PC-9 (cell line): ENCODE results near the gene PDE10A. TPM values are rescaled to one million over a fixed set of nuclear protein-coding genes. Genes with fewer than 3 reads are reported as not detected.

Experiments used
- BruUV-seq: library from RNA; stranded (reverse); fragments of 400-500 nt; replicated peaks from 2 replicates; lab custom pipeline; 2021; lab: Mats Ljungman, UMichigan
- CTCF ChIA-PET: fragments of 300-600 bp; sonication (Branson Sonifier 250); formaldehyde crosslinking; loops from one replicate; lab custom pipeline; 2022; ENCODE audit warnings: antibody characterized with exemption; lab: Charles Lee
- POLR2A ChIA-PET: fragments of 300-600 bp; sonication (Branson Sonifier 250); formaldehyde crosslinking; loops from one replicate; lab custom pipeline; 2022; ENCODE audit warnings: antibody characterized with exemption; ENCODE audit not compliant: unreplicated experiment; lab: Charles Lee
- DNase-seq, 2 experiments: peaks; one replicate each; pipeline versions ENCODE4 v3.0.0 to v3.0.0-alpha.2; 2015 to 2022; ENCODE audit warnings: mixed read lengths in 1 of 2
- H2AFZ ChIP-seq: fragments of 200-600 bp; sonication (generic); 2 replicates; pipeline ENCODE4 v1.8.1; 2017; ENCODE audit warnings: antibody characterized with exemption
- H3F3A ChIP-seq: fragments of 200-600 bp; sonication (generic); 2 replicates; pipeline ENCODE4 v1.8.1; 2017; ENCODE audit warnings: antibody characterized with exemption, mild to moderate bottlenecking, low read depth; ENCODE audit not compliant: insufficient read depth
- H3K27ac ChIP-seq: fragments of 200-600 bp; sonication (generic); 2 replicates; pipeline ENCODE4 v1.6.1; 2016; ENCODE audit warnings: mixed run types
- H3K27me3 ChIP-seq: fragments of 200-600 bp; sonication (generic); 2 replicates; pipeline ENCODE4 v1.6.1; 2016; ENCODE audit warnings: low read depth, mixed run types; ENCODE audit not compliant: insufficient read depth
- H3K36me3 ChIP-seq: fragments of 200-600 bp; sonication (generic); 2 replicates; pipeline ENCODE4 v1.6.1; 2016; ENCODE audit warnings: low read depth, mixed run types
- H3K4me1 ChIP-seq: fragments of 200-600 bp; sonication (generic); replicated peaks from 2 replicates; pipeline ENCODE4 v1.6.1; 2016; ENCODE audit warnings: mixed run types; ENCODE audit not compliant: insufficient read depth
- H3K4me2 ChIP-seq: fragments of 200-600 bp; sonication (generic); 2 replicates; pipeline ENCODE4 v1.6.1; 2017; ENCODE audit warnings: mixed run types
- H3K4me3 ChIP-seq: fragments of 200-600 bp; sonication (generic); 2 replicates; pipeline ENCODE4 v1.6.1; 2016; ENCODE audit warnings: mixed run types
- H3K79me2 ChIP-seq: fragments of 200-600 bp; sonication (generic); 2 replicates; pipeline ENCODE4 v1.6.1; 2017; ENCODE audit warnings: low read depth, mixed run types
- H3K9me2 ChIP-seq: fragments of 200-600 bp; sonication (generic); 2 replicates; pipeline ENCODE4 v1.8.1; 2017; ENCODE audit warnings: mild to moderate bottlenecking; ENCODE audit not compliant: insufficient read depth
- H3K9me3 ChIP-seq: fragments of 200-600 bp; sonication (generic); 2 replicates; pipeline ENCODE4 v1.8.1; 2016; ENCODE audit warnings: low read depth; ENCODE audit not compliant: insufficient read depth
- H4K20me1 ChIP-seq: fragments of 200-600 bp; sonication (generic); 2 replicates; pipeline ENCODE4 v1.8.1; 2017; ENCODE audit not compliant: insufficient read depth
- CTCF ChIP-seq: fragments of 200-600 bp; sonication (generic); conservative IDR thresholded peaks from 2 replicates; pipeline ENCODE4 v1.6.1; 2017; ENCODE audit warnings: mixed run types, antibody characterized with exemption, mild to moderate bottlenecking, moderate library complexity
- EZH2 ChIP-seq: fragments of 200-600 bp; sonication (generic); IDR thresholded peaks from 2 replicates; pipeline ENCODE4 v1.8.0; 2017; ENCODE audit warnings: antibody characterized with exemption, low read depth
- intact Hi-C: fragments of 100-400 bp; cut with micrococcal nuclease; formaldehyde crosslinking; loops from one replicate; pipeline ENCODE4 v1.10.0; 2022; ENCODE audit not compliant: unreplicated experiment
- total RNA-seq: library from RNA; stranded (reverse); gene quantifications from 2 replicates; pipeline ENCODE4 v1.2.3, GENCODE V29; 2021

Gene PDE10A
- total RNA-seq, 1 experiment from 2014 or later = not detected

GRCh38 chr6:165587206-165587605 is 75.8 kb downstream of the PDE10A start:
- TF ChIP-seq EZH2 (no peak), CTCF (no peak)
- Histone ChIP-seq H3K79me2 (no peaks in the 10 kb centered on the region), H3K9me3 (no peaks in the 10 kb centered on the region), H3K27me3 (no peaks in the 10 kb centered on the region), H2AFZ (no peak overlapping the region), H3K36me3 (no peaks in the 10 kb centered on the region), H3K4me3 (no peak overlapping the region), H3K9me2 (no peaks in the 10 kb centered on the region), H4K20me1 (no peaks in the 10 kb centered on the region), H3K4me2 (no peak overlapping the region), H3K4me1 (no peaks in the 10 kb centered on the region), H3K27ac (no peak overlapping the region), H3F3A (no peaks in the 10 kb centered on the region)
- CTCF ChIA-PET = no interaction called here
- no TSS peak for BruUV-seq
- no peak for DNase-seq
- POLR2A ChIA-PET = no interaction called here
- intact Hi-C loops = no loop called here

- no peaks in the 10 kb centered on the region for H3K36me3 ChIP-seq
- H3F3A ChIP-seq = no peaks in the 10 kb centered on the region
- TF ChIP-seq CTCF (no peak), EZH2 (no peak)
- ChIA-PET POLR2A (no interaction called here), CTCF (no interaction called here)
- no peak overlapping the region for H3K27ac ChIP-seq
- H3K4me1 ChIP-seq = no peaks in the 10 kb centered on the region
- no peaks in the 10 kb centered on the region for H3K9me2 ChIP-seq
- H2AFZ ChIP-seq = no peak overlapping the region
- H3K9me3 ChIP-seq = no peaks in the 10 kb centered on the region
- no TSS peak for BruUV-seq
- H4K20me1 ChIP-seq = no peaks in the 10 kb centered on the region
- no peak overlapping the region for H3K4me2 ChIP-seq
- H3K79me2 ChIP-seq = no peaks in the 10 kb centered on the region
- H3K4me3 ChIP-seq = no peak overlapping the region
- DNase-seq = no peak
- intact Hi-C loops = no loop called here
- H3K27me3 ChIP-seq = no peaks in the 10 kb centered on the region
These were observed 76.3 kb downstream of the PDE10A start for GRCh38 chr6:165586706-165587105.

- Histone ChIP-seq H3K4me2 (no peak overlapping the region), H3K27ac (no peak overlapping the region), H3K4me1 (0 out of 2 replicates have a peak, but pooled peaks cover 4% of the 10 kb centered on the region), H4K20me1 (no peaks in the 10 kb centered on the region), H2AFZ (no peak overlapping the region), H3K9me2 (no peaks in the 10 kb centered on the region), H3K4me3 (no peak overlapping the region), H3F3A (no peaks in the 10 kb centered on the region), H3K27me3 (no peaks in the 10 kb centered on the region), H3K9me3 (no peaks in the 10 kb centered on the region), H3K36me3 (no peaks in the 10 kb centered on the region), H3K79me2 (no peaks in the 10 kb centered on the region)
- TF ChIP-seq CTCF (no peak), EZH2 (no peak)
- intact Hi-C loops = no loop called here
- POLR2A ChIA-PET = no interaction called here
- BruUV-seq = no TSS peak
- peak in 1 of 2 experiments; percentile 35 for DNase-seq
- CTCF ChIA-PET = no interaction called here
These were observed 78.0 kb downstream of the PDE10A start for GRCh38 chr6:165585060-165585459.
